Activated T-helper 17 cell treated with anti-CD3 and anti-CD28 coated beads, Interleukin-2, amount 50 U/mL, for 72 hours (primary cell): ENCODE results near the gene C1orf159. TPM values are rescaled to one million over a fixed set of nuclear protein-coding genes. Genes with fewer than 3 reads are reported as not detected.

ENCODE experiments used
- ATAC-seq: fragments of 150-1000 bp; cut with Tn5 transposase; replicated peaks from 2 replicates; pipeline ENCODE4 v1.10.0; 2021; ENCODE audit warnings: mild to moderate bottlenecking, moderate library complexity
- H3K27ac Mint-ChIP-seq: one replicate; pipeline ENCODE4 v1.8.0; 2022; ENCODE audit warnings: mixed read lengths
- H3K27me3 Mint-ChIP-seq: one replicate; pipeline ENCODE4 v1.8.0; 2022; ENCODE audit warnings: mixed read lengths
- H3K36me3 Mint-ChIP-seq: one replicate; pipeline ENCODE4 v1.8.0; 2022; ENCODE audit warnings: low read depth, mild to moderate bottlenecking, mixed read lengths
- H3K4me1 Mint-ChIP-seq: one replicate; pipeline ENCODE4 v1.8.0; 2022; ENCODE audit warnings: mixed read lengths
- H3K4me3 Mint-ChIP-seq: one replicate; pipeline ENCODE4 v1.8.0; 2022; ENCODE audit warnings: mild to moderate bottlenecking, mixed read lengths
- H3K9me3 Mint-ChIP-seq: one replicate; pipeline ENCODE4 v1.8.0; 2022; ENCODE audit warnings: mixed read lengths
- total RNA-seq, 2 donors: library from RNA; stranded (reverse); gene quantifications; one replicate each; pipeline ENCODE4 v1.2.3, GENCODE V29; 2022

C1orf159 gene
- total RNA-seq, 2 donors from 2014 or later: 15.7 to 18.8 TPM

DNA sequence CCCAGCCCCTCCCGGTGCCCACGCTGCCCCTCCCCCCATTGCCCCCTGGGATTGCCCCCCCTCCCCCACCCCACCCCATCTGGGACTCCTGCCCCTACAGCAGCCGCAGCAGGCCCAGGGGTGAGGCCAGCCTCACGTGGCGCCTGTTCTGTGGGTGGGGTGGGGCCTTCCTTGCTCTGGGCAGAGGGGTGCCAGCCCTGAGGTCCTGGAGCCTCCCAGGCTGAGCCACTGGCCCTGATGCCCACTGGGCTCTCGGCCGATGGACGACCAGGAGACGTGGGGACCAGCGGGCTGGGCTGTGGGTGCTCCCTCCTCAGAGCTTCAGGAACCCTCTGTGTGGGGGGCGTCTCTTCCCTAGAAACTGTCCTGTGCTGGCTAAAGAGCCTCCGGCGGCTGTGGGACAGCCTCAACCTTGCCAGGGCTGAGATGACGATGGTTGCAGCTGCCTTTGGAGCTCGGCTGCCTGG lies 5.8 kb upstream of the C1orf159 start:
- no peaks in the 10 kb centered on the region for H3K4me1 Mint-ChIP-seq
- no peak overlapping the region for H3K27ac Mint-ChIP-seq
- no peaks in the 10 kb centered on the region for H3K27me3 Mint-ChIP-seq
- peak; percentile 42 for ATAC-seq
- no peaks in the 10 kb centered on the region for H3K9me3 Mint-ChIP-seq
- no peak overlapping the region for H3K4me3 Mint-ChIP-seq
- H3K36me3 Mint-ChIP-seq: no peaks in the 10 kb centered on the region

GRCh38 chr1:1120866-1121591 lies 5.1 kb upstream of the C1orf159 start:
- no peak for ATAC-seq
- Mint-ChIP-seq H3K4me3 (no peak overlapping the region), H3K9me3 (no peaks in the 10 kb centered on the region), H3K36me3 (no peaks in the 10 kb centered on the region), H3K27me3 (no peaks in the 10 kb centered on the region), H3K27ac (no peak overlapping the region), H3K4me1 (no peaks in the 10 kb centered on the region)

- Mint-ChIP-seq H3K4me1 (no peaks in the 10 kb centered on the region), H3K27me3 (no peaks in the 10 kb centered on the region), H3K36me3 (no peaks in the 10 kb centered on the region), H3K4me3 (no peak overlapping the region), H3K9me3 (no peaks in the 10 kb centered on the region), H3K27ac (no peak overlapping the region)
- ATAC-seq: no peak
Measured at GRCh38 chr1:1120096-1120495, 4.2 kb upstream of the C1orf159 start.

DNA sequence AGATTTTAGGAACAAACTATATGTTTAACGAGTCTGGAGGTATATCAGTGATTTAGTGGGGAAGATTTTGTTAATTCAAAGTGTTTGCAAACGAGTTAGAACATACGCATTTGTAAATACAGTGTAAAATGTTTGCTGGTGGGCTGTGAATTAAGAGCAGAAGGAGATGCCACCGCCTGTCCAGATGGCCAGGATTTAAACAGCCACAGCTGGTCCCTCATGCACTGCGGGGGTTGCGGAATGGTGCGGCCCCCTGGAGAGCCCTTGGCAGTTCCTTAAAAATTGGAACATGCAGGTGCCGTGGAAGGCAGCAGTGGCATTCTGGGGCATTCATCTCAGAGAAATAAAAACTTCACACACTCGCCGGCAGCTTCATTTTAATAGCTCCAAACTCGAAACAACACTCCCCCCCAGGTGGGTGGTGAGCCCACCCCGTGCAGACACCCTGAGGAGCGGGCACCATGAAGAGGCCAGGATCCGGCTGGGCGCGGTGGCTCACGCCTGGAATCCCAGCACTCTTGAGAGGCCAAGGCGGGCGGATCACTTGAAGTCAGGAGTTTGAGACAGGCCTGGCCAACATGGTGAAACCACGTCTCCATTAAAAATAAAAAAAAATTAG lies 3.5 kb upstream of the C1orf159 start:
- ATAC-seq: no peak
- no peaks in the 10 kb centered on the region for H3K9me3 Mint-ChIP-seq
- H3K36me3 Mint-ChIP-seq: no peaks in the 10 kb centered on the region
- H3K4me1 Mint-ChIP-seq: no peaks in the 10 kb centered on the region
- H3K27ac Mint-ChIP-seq: no peak overlapping the region
- no peak overlapping the region for H3K4me3 Mint-ChIP-seq
- no peaks in the 10 kb centered on the region for H3K27me3 Mint-ChIP-seq

- no peak overlapping the region for H3K4me3 Mint-ChIP-seq
- H3K9me3 Mint-ChIP-seq: no peaks in the 10 kb centered on the region
- no peaks in the 10 kb centered on the region for H3K36me3 Mint-ChIP-seq
- H3K27me3 Mint-ChIP-seq: no peaks in the 10 kb centered on the region
- H3K27ac Mint-ChIP-seq: no peak overlapping the region
- ATAC-seq: no peak
- no peaks in the 10 kb centered on the region for H3K4me1 Mint-ChIP-seq
Measured at GRCh38 chr1:1118876-1119220, 3.0 kb upstream of the C1orf159 start.

DNA sequence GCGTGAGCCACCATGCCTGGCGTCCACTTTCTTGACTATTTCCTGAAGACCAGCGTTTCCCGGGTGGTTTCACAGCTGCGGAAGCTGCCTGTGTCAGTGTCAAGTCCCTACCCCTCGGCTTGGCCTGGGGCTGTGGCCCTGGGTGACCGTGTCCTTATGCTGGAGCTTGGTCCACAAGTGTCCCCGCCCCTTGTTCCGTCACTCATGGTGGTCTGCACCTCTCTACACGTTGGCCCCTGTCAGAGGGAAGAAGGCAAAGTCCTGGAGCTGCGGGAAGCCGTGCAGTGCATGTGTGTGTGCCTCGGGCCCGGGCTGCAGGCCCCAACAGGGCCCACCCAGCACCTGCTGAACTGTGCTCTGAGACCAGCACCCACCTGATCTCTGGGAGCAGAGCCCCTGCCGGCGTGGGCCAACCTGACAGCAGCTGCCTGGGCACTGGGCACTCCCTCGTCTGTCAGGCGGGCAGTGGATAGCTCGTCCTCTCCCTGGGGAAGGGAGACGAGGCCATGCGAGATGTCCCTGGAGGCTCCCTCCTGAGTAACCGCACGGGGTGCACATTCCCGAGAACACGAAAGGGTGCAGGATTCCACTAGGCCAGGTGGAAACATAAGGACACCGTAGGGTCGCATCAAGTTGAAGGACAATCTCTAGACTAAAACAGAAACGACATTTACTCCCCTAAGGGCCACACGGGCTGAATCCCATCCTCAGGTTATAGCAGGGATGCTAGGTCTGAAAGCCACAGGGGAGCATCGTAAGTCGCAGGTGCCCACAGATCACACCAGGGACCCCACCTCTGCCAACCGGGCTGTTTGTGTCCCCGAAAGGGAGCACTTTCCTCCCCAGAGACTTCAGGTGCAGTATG lies 2.4 kb upstream of the C1orf159 start:
- H3K4me3 Mint-ChIP-seq: peak overlapping the region; percentile 74

GRCh38 chr1:1117469-1117831 lies 1.6 kb upstream of the C1orf159 start:
- H3K36me3 Mint-ChIP-seq: peaks cover 13% of the 10 kb centered on the region
- ATAC-seq: no peak
- H3K27me3 Mint-ChIP-seq: no peaks in the 10 kb centered on the region
- peak overlapping the region; percentile 74 for H3K4me3 Mint-ChIP-seq
- no peak overlapping the region for H3K27ac Mint-ChIP-seq
- no peaks in the 10 kb centered on the region for H3K4me1 Mint-ChIP-seq
- no peaks in the 10 kb centered on the region for H3K9me3 Mint-ChIP-seq

More for the DNA sequence above, 2.4 kb upstream of the C1orf159 start:
- H3K27ac Mint-ChIP-seq: no peak overlapping the region
- H3K9me3 Mint-ChIP-seq: no peaks in the 10 kb centered on the region
- no peaks in the 10 kb centered on the region for H3K4me1 Mint-ChIP-seq
- ATAC-seq: no peak
- H3K36me3 Mint-ChIP-seq: peaks cover 6% of the 10 kb centered on the region
- no peaks in the 10 kb centered on the region for H3K27me3 Mint-ChIP-seq

GRCh38 chr1:1116701-1117468 lies 996 bp upstream of the C1orf159 start:
- no peak overlapping the region for H3K27ac Mint-ChIP-seq
- no peaks in the 10 kb centered on the region for H3K4me1 Mint-ChIP-seq
- peaks cover 17% of the 10 kb centered on the region for H3K36me3 Mint-ChIP-seq
- ATAC-seq: peak; percentile 11
- no peaks in the 10 kb centered on the region for H3K27me3 Mint-ChIP-seq
- H3K4me3 Mint-ChIP-seq: peak overlapping the region; percentile 74
- H3K9me3 Mint-ChIP-seq: no peaks in the 10 kb centered on the region

GRCh38 chr1:1115136-1115785 lies 628 bp downstream of the C1orf159 start:
- H3K4me3 Mint-ChIP-seq: peak overlapping the region; percentile 76
- no peak for ATAC-seq
- no peaks in the 10 kb centered on the region for H3K4me1 Mint-ChIP-seq
- H3K27me3 Mint-ChIP-seq: no peaks in the 10 kb centered on the region
- peaks cover 17% of the 10 kb centered on the region for H3K36me3 Mint-ChIP-seq
- no peaks in the 10 kb centered on the region for H3K9me3 Mint-ChIP-seq
- H3K27ac Mint-ChIP-seq: peak overlapping the region; percentile 74

GRCh38 chr1:1114431-1114830 lies 1.5 kb downstream of the C1orf159 start:
- Mint-ChIP-seq H3K36me3 (peaks cover 17% of the 10 kb centered on the region), H3K4me1 (no peaks in the 10 kb centered on the region), H3K9me3 (no peaks in the 10 kb centered on the region), H3K27me3 (no peaks in the 10 kb centered on the region), H3K4me3 (peak overlapping the region; percentile 76), H3K27ac (no peak overlapping the region)
- ATAC-seq: no peak

GRCh38 chr1:1112237-1112985 lies 3.5 kb downstream of the C1orf159 start:
- Mint-ChIP-seq H3K27ac (no peak overlapping the region), H3K27me3 (no peaks in the 10 kb centered on the region), H3K4me3 (no peak overlapping the region), H3K4me1 (peaks cover 4% of the 10 kb centered on the region), H3K36me3 (peaks cover 17% of the 10 kb centered on the region), H3K9me3 (no peaks in the 10 kb centered on the region)
- ATAC-seq: no peak

GRCh38 chr1:1111516-1112236 lies 4.2 kb downstream of the C1orf159 start:
- Mint-ChIP-seq H3K9me3 (no peaks in the 10 kb centered on the region), H3K27ac (no peak overlapping the region), H3K27me3 (no peaks in the 10 kb centered on the region), H3K36me3 (peaks cover 17% of the 10 kb centered on the region), H3K4me1 (peaks cover 4% of the 10 kb centered on the region), H3K4me3 (no peak overlapping the region)
- ATAC-seq: no peak

DNA sequence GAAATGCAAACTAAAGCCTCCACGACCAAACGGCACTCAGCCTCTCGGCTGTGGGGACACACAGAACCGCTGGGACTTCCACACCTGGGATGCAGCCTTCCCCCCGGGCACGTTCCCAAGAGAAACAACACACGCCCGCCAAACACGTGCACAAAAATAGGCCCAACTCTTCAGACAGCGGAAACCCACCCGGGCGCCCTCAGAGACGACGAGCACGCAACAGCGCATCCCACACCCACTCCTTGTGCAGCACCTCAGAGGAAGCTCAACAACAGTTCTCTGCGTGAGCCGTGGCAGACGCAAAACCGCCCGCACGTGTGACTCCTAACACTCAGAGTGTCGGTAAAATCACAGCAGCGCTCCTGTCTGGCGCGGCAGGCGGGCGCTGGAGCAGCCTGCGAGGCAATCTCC lies 5.3 kb downstream of the C1orf159 start:
- H3K4me1 Mint-ChIP-seq: peaks cover 4% of the 10 kb centered on the region
- H3K27ac Mint-ChIP-seq: no peak overlapping the region
- H3K36me3 Mint-ChIP-seq: peaks cover 17% of the 10 kb centered on the region
- H3K9me3 Mint-ChIP-seq: no peaks in the 10 kb centered on the region
- no peak for ATAC-seq
- no peak overlapping the region for H3K4me3 Mint-ChIP-seq
- no peaks in the 10 kb centered on the region for H3K27me3 Mint-ChIP-seq
